Kidney (tissue), 14 donors: ENCODE measurements around the gene NEURL2. TPM values are rescaled to one million over a fixed set of nuclear protein-coding genes. Genes with fewer than 3 reads are reported as not detected.

Experiments used
- DNase-seq, 5 donors: peaks; one replicate each; pipeline ENCODE4 v3.0.0-alpha.2; 2013 to 2020
- FAIRE-seq: peaks from 2 replicates; lab custom pipeline; 2012; peaks lifted over from hg19 to GRCh38; lab: Jason Lieb, UNC
- H3K27ac ChIP-seq, 2 donors: one replicate each; pipeline ENCODE4 v1.7.0; 2013; ENCODE audit warnings: low read depth in 2 of 2, low read length in 2 of 2, inconsistent platforms in 1 of 2
- H3K27me3 ChIP-seq: one replicate; pipeline ENCODE4 v1.7.1; 2013; ENCODE audit warnings: low read length, inconsistent platforms; ENCODE audit not compliant: control insufficient read depth, insufficient read depth
- H3K36me3 ChIP-seq, 3 donors: one replicate each; pipeline versions ENCODE4 v1.7.0 to v1.7.1; 2013; ENCODE audit warnings: low read length in 3 of 3, control low read depth in 1 of 3, inconsistent platforms in 1 of 3; ENCODE audit not compliant: insufficient read depth in 3 of 3, control insufficient read depth in 2 of 3
- H3K4me1 ChIP-seq, 3 donors: one replicate each; pipeline versions ENCODE4 v1.7.0 to v1.7.1; 2013; ENCODE audit warnings: low read length in 3 of 3, inconsistent platforms in 1 of 3, low read depth in 1 of 3; ENCODE audit not compliant: control insufficient read depth in 2 of 3, insufficient read depth in 2 of 3
- H3K4me3 ChIP-seq, 3 donors: one replicate each; pipeline versions ENCODE4 v1.7.0 to v1.8.1; 2013; ENCODE audit warnings: low read length in 3 of 3, control low read depth in 1 of 3, inconsistent platforms in 1 of 3
- H3K9ac ChIP-seq, 3 donors: one replicate each; pipeline versions ENCODE4 v1.7.0 to v1.7.1; 2013; ENCODE audit warnings: low read length in 3 of 3, control low read depth in 1 of 3, inconsistent platforms in 1 of 3
- H3K9me3 ChIP-seq, 3 donors: one replicate each; pipeline versions ENCODE4 v1.7.0 to v1.7.1; 2013; ENCODE audit warnings: low read length in 3 of 3, control low read depth in 1 of 3, inconsistent platforms in 1 of 3; ENCODE audit not compliant: control insufficient read depth in 2 of 3, insufficient read depth in 1 of 3
- CTCF ChIP-seq: IDR thresholded peaks from 3 replicates; pipeline ENCODE4 v1.5.1; 2012; ENCODE audit warnings: mild to moderate bottlenecking, moderate library complexity, borderline replicate concordance; ENCODE audit not compliant: insufficient read depth; ENCODE audit errors: extremely low read depth
- intact Hi-C: fragments of 100-400 bp; cut with DNase I; formaldehyde crosslinking; loops from one replicate; pipeline ENCODE4 v1.11.1; 2022
- polyA plus RNA-seq: library from polyadenylated mRNA; stranded (reverse); fragments of 350-450 nt; fragmentation: Illumina TruSeq; extraction: RNeasy Lipid Tissue Mini Kit (QIAGEN cat#74804); gene quantifications from one replicate; pipeline ENCODE4 v1.2.3, GENCODE V29; 2014; ENCODE audit warnings: low read depth, low replicate concordance; ENCODE audit not compliant: insufficient read depth
- total RNA-seq: library from RNA; stranded (reverse); fragmentation: NEBNext Ultra II Directional; extraction: Animal tissue kit (Norgen Biotek cat#: 25700); gene quantifications from one replicate; pipeline ENCODE4 v1.2.1, GENCODE V29; 2021
- donor health status: control.
- donor health status: control.
- donor health status: control.
- donor health status: control.
- donor health status: control.
- donor health status: DM: yes; HTN: yes; CAD: no.
- donor health status: Normal renal cell carcinoma (clear cell type).

The NEURL2 gene
- total and polyA plus RNA-seq, 2 donors from 2014 or later = 27.5 to 37.3 TPM

- Histone ChIP-seq H3K9ac (peak within 1 kb of the TSS; percentile 65 to 95 (median 68)), H3K27me3 (no peaks in the 10 kb centered on the region), H3K36me3 (peaks cover 0 to 2% (median 0%) of the 10 kb centered on the region in 3 donors), H3K4me3 (peak within 1 kb of the TSS; percentile 74 to 93 (median 88)), H3K9me3 (no peaks in the 10 kb centered on the region), H3K27ac (peak within 1 kb of the TSS; percentile 81 to 84), H3K4me1 (peaks cover 0 to 27% (median 7%) of the 10 kb centered on the region in 3 donors)
- DNase-seq (peak; percentile 95 to 100 (median 99)), FAIRE-seq (peak; percentile 78)
- intact Hi-C loops = no loop called here
- no peak for TF ChIP-seq CTCF
Measured at GRCh38 chr20:45857114-45857881, 33.7 kb downstream of the NEURL2 start, which contains the start of the genes ACOT8 and ZSWIM3. Gene ACOT8, minus strand, starts transcription at chr20:45857392. Its CDS starts 77 bp downstream, at chr20:45857315. Gene ZSWIM3, plus strand, starts transcription at chr20:45857614. Its CDS starts 212 bp downstream, at chr20:45857826.

GRCh38 chr20:45853484-45853883 lies 37.5 kb downstream of the NEURL2 start:
- intact Hi-C loops = no loop called here
- no peak overlapping the region for H3K27ac ChIP-seq
- H3K4me1 ChIP-seq = peaks cover 0 to 25% (median 7%) of the 10 kb centered on the region in 3 donors
- H3K36me3 ChIP-seq = peaks cover 0 to 5% (median 2%) of the 10 kb centered on the region in 3 donors
- no peaks in the 10 kb centered on the region for H3K27me3 ChIP-seq
- FAIRE-seq (no peak), DNase-seq (no peak)
- H3K9me3 ChIP-seq = no peaks in the 10 kb centered on the region
- H3K4me3 ChIP-seq = no peak overlapping the region
- no peak for TF ChIP-seq CTCF
- no peak overlapping the region for H3K9ac ChIP-seq

GRCh38 chr20:45852326-45852725 lies 38.7 kb downstream of the NEURL2 start:
- Histone ChIP-seq H3K36me3 (peaks cover 2 to 5% (median 4%) of the 10 kb centered on the region in 3 donors), H3K27me3 (no peaks in the 10 kb centered on the region), H3K27ac (no peak overlapping the region), H3K9ac (no peak overlapping the region), H3K4me1 (peaks cover 0 to 20% (median 7%) of the 10 kb centered on the region in 3 donors), H3K9me3 (no peaks in the 10 kb centered on the region), H3K4me3 (no peak overlapping the region)
- no peak for FAIRE-seq
- intact Hi-C loops = no loop called here
- no peak for TF ChIP-seq CTCF
- DNase-seq = peak in 1 of 5 donors; percentile 27
